ENCODE measurements around the gene NPAS2.
A peak's percentile ranks its signal among the peaks of the same experiment; 100 is the strongest.

The NPAS2 gene

DNA sequence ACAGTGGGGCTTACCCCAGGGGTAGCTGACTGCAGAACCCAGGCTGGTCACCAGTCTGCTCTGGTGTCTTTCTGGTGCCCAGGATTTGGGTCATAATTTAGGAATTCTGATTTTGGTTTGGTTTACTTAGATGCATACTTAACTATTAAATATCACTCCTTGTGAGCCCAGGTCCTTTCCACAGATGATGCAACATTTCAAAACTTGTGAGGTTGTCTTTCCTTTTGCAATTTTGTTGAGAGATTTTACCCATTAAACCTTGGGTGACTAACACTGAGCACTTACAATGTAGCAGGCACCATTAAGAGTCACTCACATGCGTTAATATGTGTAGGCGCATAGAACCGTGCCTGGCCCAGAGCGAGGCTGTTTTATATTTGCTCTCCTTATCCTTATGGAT, 120.3 kb downstream of the NPAS2 start:
- DNase-seq (ENCODE audit: low read depth in 2 of 2), result no peak

GRCh38 chr2:100940766-100941645, 121.1 kb downstream of the NPAS2 start:
- DNase-seq (ENCODE audit: low read depth in 2 of 2), result no peak

GRCh38 chr2:100941646-100942240, 121.8 kb downstream of the NPAS2 start:
- no peak for DNase-seq (ENCODE audit: low read depth in 2 of 2)

DNA sequence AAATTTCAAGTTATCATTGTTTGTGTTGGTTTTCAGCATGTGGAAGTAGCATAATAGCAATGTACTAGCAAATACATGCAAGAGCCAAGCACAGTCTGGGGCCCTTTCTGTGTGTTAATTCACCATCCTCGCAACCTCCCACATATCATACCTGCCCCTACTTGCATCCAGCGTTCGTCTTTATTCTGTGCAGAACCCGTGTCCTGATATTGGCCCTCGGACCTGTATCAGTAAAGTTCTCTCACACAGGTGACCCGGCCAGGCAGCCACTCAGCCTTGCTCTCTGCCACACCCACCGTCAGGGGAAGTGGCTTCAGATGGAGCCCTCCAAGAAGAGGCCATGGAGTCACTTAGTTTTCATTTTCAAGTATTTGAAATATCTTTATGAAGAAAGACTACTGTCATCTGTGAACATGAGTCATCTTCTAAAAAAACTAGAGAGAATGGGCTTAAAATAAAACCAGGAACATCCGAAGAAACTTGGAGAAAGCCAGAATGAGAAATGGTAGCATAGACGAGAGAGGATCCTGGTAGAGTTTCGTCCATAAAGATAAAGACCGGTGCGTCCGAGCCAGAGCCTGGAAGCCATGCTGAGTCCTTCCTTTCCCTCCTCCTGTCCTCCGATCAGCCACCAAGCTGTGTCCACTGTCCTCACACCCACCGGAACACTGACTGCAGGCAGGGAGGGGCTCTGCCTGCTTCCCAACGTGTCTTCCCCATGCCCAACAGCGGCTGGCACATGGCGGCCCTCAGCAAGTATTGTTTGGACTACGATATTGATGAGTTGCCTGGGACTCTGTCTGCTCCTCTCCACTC, 124.9 kb downstream of the NPAS2 start:
- DNase-seq (ENCODE audit: low read depth in 2 of 2), result no peak

DNA sequence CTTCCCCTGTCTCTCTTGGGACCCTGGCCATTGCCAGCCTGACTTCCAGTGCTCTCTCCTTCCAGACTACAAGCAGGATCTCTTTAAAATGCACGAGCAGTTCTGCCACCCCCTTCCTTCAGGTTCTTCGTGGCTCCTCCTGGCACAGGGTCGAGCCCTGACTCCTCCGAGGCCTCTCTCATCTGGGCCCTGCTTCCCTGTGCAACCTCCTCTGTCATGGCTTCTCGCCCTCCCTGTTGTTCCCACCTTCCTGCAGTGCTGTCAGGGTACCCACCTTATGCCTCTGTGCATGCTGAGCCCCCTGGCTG, 125.4 kb downstream of the NPAS2 start:
- DNase-seq (ENCODE audit: low read depth in 2 of 2), result no peak

- DNase-seq (ENCODE audit: low read depth in 2 of 2), result no peak
Observed at GRCh38 chr2:100945930-100946607, 126.1 kb downstream of the NPAS2 start.

- DNase-seq (ENCODE audit: low read depth in 2 of 2), result no peak
Observed at GRCh38 chr2:100948942-100949811, 129.2 kb downstream of the NPAS2 start.

- no peak for DNase-seq (ENCODE audit: low read depth in 2 of 2)
Observed at GRCh38 chr2:100952512-100952911, 132.6 kb downstream of the NPAS2 start.

- peak in 1 of 2 donors; percentile 4 for DNase-seq (ENCODE audit: low read depth in 2 of 2)
Observed at GRCh38 chr2:100953406-100954043, 133.6 kb downstream of the NPAS2 start.

DNA sequence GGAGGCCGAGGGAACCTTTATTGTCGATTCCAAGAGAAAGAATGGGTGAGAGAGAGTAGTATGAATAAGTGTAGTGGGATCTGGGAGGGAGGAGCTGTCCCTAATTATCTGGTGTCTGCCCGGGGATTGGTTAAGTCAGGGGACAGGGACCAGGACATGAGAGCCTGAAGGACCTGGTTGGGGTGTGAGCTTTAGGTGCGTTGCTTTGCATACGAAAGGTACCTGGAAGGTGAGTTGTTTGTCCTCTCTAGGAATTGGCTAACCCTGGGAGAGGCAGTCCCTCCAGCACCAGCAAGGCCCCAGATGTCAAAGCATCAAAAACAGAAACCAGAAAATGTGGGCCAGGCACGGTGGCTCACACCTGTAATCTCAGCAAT, 134.1 kb downstream of the NPAS2 start:
- DNase-seq (ENCODE audit: low read depth in 2 of 2), result no peak

GRCh38 chr2:100955226-100955625, 135.3 kb downstream of the NPAS2 start:
- DNase-seq (ENCODE audit: low read depth in 2 of 2), result no peak

GRCh38 chr2:100956081-100956480, 136.1 kb downstream of the NPAS2 start:
- no peak for DNase-seq (ENCODE audit: low read depth in 2 of 2)

GRCh38 chr2:100957996-100958653, 138.2 kb downstream of the NPAS2 start:
- no peak for DNase-seq (ENCODE audit: low read depth in 2 of 2)

- DNase-seq (ENCODE audit: low read depth in 2 of 2), result no peak
Observed at GRCh38 chr2:100959225-100959880, 139.4 kb downstream of the NPAS2 start.

GRCh38 chr2:100960688-100961087, 140.7 kb downstream of the NPAS2 start:
- no peak for DNase-seq (ENCODE audit: low read depth in 2 of 2)

DNA sequence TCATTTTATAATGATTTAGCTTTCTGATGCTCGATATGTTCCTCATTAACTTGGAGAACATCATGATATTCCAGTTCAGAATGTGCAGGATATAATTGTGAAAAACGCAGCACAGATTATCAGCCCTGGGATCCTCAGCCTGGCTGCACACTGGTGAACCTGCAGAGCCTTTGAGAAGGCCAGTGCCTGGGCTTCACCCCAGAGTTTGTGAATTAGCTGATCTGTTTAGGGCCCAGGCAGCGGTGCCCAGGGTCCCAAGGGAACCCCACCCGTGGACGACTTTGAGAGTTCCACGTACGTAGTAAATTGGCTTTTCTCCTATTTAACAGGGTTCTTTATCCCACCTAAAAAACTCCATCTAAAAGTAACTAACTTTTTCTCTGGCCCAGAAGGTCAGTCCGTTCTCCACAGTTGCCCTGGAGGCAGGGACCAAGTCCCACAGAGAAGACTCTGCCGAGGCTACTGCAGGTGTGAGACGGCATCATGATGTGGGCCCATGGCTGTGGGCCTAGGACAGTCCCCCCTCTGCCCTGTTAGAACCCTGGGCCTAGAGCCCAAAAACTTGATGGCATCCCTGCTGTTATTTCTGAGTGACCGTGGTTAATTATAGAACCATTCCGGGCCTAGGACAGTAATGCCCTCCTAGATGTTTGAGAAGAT, 142.6 kb downstream of the NPAS2 start:
- no peak for DNase-seq (ENCODE audit: low read depth in 2 of 2)

DNA sequence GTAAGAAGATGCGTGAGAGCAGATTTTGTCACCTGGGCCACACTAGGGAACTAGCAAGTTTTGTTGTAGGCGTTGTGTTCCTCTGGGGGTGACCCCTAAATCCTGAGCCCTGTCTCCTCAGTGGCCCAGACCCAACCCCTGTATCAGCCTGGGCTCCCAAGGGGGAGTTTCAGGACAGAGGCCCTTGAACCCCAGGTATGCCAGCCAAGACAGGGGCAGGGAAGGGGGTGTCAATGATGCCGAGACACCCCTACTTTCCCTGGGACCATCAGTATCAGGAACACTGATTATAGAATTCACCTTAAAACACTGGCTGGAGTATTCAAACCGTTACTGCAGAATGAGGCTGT, 143.1 kb downstream of the NPAS2 start:
- DNase-seq (ENCODE audit: low read depth in 2 of 2), result no peak

- DNase-seq (ENCODE audit: low read depth in 2 of 2), result no peak
Observed at GRCh38 chr2:100964222-100964621, 144.3 kb downstream of the NPAS2 start.

DNA sequence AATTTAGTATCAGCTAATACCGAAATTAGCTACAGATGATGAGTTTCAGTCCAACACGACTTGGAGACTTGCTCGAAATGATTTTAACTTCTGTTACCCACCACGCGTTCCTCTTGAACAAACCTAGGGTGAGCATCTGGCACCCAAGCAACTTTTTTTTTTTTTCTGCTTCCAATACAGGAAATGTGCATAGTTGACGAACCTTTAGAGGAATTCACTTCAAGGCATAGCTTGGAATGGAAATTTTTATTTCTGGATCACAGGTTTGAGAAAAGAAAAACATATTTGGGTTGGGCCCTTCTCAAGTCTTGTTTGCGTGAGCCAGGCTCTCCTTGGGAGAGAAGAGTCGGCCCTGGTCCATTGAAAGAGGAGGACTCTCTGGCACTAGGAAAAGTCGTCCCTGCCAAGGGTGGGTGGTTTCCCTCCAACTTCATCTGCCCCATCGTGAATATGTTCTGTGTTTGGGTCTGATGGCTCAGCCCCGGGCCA, 144.8 kb downstream of the NPAS2 start:
- no peak for DNase-seq (ENCODE audit: low read depth in 2 of 2)
